ENCODE measurements around the gene KBTBD4.

The KBTBD4 gene

DNA sequence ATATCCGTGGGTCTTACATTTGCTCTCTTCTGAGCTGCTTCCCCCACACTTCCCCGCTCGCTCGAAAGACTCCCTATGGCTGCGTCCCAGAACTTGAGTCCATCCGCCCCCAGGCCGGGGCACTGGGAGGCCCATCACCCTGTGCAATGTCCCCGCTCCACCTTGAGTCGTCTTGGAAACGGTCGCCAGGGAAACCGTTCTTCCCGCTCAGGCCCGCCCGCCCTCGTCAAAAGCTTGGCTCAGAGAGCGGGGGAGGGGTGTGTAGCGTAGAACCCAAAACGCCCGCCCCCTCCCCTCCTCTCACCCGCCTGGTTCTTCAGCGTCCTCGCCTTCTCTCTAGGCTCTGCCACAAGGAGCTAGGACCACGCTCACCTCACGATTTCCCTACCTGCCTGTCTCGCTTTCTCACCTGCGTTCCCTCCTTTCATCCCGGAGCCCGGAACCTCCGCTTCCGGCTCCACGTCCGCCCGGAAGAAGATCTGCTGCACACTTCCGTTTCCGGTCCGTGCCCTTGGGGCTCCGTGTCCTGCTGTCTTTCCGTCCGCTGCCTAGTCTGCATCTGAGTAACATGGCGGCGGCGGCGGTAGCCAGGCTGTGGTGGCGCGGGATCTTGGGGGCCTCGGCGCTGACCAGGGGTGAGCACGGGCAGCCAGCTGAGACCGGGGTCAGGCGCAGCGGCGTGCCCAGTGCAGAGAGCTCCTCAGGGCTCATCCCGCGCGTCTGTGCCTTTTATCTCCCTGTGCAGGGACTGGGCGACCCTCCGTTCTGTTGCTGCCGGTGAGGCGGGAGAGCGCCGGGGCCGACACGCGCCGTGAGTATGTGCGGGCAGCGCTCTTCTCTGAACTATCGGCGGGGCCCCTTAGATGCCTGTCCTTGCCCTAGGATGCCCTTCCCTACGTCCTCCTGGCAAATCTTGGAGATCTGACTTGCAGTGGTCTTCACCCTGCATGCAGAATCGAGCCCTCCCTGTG lies at the start of gene KBTBD4, which contains the start of gene NDUFS3:
TSS of gene KBTBD4 (minus strand) at position 447 of the 971 bp plus-strand sequence. CDS start at position 428, 19 bp downstream.
TSS of gene NDUFS3 (plus strand) at position 551 of the 971 bp plus-strand sequence. CDS start at position 569, 18 bp downstream.
- peak; percentile 95 for DNase-seq

GRCh38 chr11:47628026-47628425 lies 49.3 kb upstream of the KBTBD4 start:
- DNase-seq = no peak

DNA sequence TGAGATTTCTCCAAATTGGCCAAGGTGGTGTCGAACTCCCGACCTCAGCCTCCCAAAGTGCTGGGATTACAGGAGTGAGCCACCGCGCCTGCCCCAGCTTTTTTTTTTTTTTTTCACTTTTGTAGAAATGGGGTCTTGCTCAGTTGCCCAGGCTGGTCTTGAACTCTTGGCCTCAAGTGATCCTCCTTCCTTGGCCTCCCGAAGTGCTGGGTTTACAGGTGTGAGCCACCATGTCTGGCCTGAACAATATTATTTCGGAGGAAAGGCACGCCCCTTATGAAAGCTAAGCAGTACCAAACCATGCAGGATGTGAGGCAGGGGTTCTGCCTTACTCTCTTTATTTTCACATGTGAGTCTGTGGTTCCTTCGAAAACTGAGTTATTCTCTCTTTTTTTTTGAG lies 47.5 kb upstream of the KBTBD4 start:
- DNase-seq = no peak

DNA sequence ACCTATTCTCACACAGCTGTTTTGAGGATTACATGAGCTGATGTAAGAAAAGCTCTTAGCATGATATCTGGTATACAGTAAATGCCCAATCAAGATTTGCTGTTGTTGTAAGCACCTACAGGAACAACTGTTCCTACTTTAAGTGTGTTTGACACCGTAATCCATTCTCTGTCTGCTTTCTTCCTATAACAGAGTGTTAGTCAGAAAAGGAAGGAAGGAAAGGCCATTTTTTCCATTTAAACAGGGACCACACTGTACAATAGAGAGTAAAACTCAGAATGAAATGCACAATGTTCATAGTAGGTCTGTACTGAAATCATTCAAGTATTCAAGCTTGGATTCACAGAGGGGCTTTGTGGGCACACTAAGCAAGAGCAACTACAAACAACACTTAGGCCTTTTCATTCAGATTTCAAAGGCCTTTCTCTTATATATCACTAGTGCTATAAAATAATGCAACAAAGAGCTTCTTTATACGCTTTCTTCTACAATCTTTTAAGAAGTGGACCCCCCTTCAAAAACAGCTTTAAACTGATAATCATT lies 42.1 kb upstream of the KBTBD4 start:
- DNase-seq = no peak

- DNase-seq = no peak
Measured at GRCh38 chr11:47617417-47617809, 38.6 kb upstream of the KBTBD4 start.

GRCh38 chr11:47616726-47617416 lies 38.1 kb upstream of the KBTBD4 start:
- DNase-seq = peak; percentile 73

- DNase-seq = no peak
Measured at GRCh38 chr11:47615249-47615648, 36.5 kb upstream of the KBTBD4 start.

- no peak for DNase-seq
Measured at GRCh38 chr11:47611348-47611794, 32.6 kb upstream of the KBTBD4 start.

DNA sequence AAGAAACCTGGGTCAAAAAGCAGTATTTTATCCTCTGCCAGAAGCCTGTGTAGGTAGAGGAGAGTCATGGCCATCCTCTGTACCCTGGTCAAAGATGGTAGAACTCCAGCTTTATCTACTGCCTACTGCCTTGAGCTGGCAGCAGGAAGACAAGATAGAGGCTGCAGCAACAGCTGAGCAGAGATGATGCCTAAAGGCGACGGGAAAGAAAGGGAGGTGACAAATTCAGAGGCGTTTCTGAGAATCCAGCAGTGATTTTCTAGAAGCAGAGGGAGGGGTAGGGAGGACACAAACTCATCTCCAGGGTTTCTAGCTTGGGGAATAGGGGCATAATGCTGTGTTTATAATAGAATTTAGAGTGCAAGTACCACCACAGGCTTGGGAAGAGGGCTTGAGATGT lies 30.9 kb upstream of the KBTBD4 start:
- no peak for DNase-seq

GRCh38 chr11:47607380-47607779 lies 28.6 kb upstream of the KBTBD4 start:
- DNase-seq = peak; percentile 93

- peak; percentile 72 for DNase-seq
Measured at GRCh38 chr11:47606731-47607130, 28.0 kb upstream of the KBTBD4 start.

DNA sequence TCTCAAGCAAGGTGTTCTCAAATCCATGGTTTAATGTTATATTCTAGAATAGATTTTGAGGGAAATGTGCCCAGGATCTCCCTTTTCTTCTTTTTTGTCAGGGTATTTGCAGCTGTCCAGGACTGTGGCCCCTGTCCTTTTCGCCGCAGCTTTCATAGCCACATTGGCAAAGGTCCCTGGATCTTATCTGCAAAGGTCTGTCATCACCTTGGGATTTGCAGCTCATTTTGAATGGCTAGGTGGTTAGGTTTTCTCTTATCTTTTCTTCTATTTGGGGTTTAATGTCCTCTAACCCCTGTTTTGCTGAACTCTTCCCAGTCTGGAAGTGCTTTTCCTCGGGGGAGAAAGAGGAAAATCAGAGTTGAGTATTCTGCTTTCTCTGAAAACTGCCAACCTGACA lies 27.2 kb upstream of the KBTBD4 start:
- no peak for DNase-seq

- DNase-seq = no peak
Measured at GRCh38 chr11:47603295-47603694, 24.5 kb upstream of the KBTBD4 start.

DNA sequence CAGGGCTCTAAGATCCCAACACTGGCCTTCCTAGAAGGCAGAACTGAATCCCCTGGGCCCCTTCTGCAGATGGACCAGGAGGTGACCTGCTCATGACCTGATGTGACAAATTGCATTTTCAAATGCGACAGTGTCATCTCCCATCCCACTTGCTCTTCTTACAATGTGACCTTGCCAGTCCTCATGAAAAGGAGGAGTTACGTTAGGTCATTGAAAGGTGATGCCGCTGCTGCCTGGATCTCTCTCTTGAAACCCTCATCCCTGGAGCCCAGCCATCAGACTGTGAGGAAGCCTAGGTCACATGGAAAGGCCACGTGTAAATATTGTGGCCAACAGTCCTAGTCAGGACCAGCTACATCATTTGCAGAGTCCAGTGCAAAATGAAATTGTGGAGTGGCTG lies 21.1 kb upstream of the KBTBD4 start:
- DNase-seq = no peak

GRCh38 chr11:47595967-47596366 lies 17.2 kb upstream of the KBTBD4 start:
- DNase-seq = no peak

DNA sequence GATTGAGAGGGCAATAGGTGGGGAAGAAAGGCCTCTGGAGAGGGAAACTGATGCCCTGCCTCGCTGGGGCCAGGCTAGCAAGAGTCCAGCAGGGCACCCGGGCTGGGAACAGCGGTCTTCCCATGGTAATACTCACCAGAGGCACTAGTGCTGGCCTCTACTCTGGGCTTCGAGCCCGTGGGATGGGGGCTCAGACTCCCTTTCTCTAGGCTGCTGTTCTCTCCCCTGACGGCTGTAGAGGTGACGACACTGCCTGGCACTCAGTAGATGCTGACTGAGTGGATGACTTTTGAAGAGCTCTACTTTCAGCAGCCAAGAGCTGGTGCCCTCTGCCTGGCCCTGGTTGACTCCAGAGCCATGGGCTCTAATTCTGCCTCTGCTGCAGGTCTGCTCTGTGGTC lies 16.3 kb upstream of the KBTBD4 start:
- no peak for DNase-seq

DNA sequence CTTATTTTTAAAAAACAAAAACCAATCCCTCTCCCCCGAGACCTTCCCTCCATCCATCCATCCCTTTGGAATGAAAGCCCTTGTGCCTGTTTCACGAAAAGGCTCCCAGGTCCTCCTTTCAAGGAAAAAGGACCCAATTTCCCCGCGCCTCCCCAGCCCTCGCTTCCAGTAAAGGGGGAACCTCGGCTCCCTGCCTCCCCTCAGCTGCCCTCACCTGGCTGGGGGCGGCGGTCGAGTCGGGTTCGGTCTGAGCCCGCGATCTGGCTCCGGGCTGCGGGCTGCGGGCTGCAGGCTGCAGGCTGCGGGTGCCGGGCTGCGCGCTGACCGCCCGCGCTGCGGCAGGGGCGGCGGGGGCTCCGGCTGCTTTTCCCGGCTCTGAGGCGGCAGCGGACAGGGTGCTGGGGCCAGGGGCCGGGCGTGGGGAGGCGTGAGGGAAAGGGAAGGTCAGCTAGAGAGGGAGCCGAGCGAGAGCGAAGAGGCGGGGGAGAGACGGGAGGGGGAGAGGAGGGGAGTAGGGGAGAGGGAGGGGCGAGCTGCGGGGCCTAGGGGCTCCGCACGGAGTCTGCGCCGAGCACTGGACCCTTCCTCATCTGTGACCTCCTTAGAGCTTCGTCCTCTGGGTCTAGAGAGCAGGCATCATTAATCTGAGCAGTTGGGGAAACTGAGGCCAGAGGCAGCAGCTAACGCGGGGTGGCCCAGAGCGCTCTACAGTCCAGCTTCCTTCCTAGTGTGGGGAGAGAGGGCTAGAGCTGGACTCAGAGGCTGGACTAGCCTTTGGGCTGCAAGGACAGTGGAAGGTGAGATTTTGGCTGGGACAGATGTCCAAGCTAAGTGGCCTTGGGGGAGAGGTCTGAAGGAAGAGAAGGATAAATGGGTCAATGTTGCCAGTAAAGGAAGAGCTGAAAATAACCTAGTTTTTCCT lies 15.4 kb upstream of the KBTBD4 start, which contains the start of gene C1QTNF4:
TSS of gene C1QTNF4 (minus strand) at position 478 of the 922 bp plus-strand sequence. CDS start 3,601 bp downstream, outside the sequence.
- DNase-seq = no peak

DNA sequence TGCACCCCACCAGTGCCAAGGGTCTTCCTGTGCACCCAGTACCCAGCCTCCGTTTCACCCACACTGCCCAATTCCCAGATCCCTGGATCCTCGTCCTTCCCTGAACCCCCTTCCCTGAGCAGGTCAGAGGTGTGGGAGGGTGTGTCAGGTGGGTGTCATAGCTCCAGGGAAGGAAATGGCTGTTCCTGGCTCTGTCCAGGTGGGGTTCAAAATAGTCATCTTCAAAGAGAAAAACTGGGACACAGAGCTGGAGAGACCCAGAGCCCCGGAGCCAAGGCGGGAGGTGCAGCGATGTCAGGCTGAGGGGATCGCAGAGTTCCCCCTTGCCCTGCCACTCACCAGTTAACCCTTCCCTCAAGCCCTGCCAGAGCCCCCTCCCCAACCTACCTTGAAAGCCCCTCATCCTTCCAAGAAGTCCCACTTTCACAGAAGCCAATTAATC lies 14.7 kb upstream of the KBTBD4 start:
- DNase-seq = no peak

DNA sequence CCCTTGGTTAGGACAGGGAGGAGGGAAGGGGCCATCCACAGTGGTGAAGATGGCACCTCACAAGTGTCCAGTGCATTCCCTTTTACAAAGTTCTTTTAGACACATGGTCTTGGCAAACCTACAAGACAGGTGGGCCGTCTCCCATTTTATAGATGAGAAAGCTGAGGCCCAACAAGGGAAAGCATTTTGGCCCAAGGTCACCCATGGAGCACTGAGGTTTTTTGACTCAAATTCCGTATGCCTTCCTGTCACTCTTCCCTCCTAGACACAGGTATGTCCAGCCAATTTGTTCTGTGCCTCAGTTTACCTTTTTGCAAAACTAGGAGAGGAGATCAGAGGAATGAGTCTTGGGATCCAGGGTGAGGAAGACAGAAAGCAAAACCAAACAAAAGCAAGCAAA lies 14.2 kb upstream of the KBTBD4 start:
- no peak for DNase-seq

DNA sequence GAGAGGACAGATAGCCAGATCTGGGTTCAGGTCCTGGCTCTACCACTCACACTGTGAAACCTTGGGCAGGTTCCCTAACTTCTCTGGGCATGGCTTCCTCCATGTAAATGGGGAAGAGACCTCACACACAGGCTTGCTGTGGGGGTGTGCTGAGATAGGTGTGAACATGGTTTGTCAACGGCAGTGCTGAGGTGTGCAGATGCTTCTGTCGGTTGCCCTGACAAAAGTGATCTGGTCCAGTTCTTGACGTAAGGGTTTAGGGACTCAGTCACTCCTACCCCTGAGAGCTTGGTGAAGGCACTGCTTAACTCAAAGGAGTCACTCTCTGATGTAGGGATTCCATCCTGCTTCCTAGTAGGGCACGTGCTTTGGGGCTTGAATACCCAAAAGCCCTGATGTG lies 13.5 kb upstream of the KBTBD4 start:
- DNase-seq = no peak

DNA sequence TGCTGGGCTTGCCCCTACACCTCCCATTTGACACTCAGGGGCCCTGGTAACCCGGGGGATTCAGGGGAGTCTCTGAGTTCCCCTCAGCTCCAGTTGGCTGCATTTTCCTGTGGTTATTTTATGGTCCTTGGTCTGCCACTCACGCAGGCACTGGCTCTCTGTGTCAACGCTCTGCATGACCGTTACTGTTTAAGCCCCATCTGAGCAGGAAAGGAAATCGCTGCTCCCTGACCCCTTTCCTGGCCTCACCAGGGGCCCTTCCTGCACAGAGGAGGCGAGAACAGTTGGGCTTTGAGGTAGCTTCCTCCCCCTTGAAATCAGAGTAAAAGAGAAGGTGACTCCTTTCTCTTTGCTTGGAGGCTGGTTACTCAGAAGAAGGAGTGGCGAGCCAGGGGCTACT lies 13.0 kb upstream of the KBTBD4 start:
- DNase-seq = no peak
